ENCODE measurements around the gene LUZP1.
A peak's percentile ranks its signal among the peaks of the same experiment; 100 is the strongest.

Gene LUZP1

DNA sequence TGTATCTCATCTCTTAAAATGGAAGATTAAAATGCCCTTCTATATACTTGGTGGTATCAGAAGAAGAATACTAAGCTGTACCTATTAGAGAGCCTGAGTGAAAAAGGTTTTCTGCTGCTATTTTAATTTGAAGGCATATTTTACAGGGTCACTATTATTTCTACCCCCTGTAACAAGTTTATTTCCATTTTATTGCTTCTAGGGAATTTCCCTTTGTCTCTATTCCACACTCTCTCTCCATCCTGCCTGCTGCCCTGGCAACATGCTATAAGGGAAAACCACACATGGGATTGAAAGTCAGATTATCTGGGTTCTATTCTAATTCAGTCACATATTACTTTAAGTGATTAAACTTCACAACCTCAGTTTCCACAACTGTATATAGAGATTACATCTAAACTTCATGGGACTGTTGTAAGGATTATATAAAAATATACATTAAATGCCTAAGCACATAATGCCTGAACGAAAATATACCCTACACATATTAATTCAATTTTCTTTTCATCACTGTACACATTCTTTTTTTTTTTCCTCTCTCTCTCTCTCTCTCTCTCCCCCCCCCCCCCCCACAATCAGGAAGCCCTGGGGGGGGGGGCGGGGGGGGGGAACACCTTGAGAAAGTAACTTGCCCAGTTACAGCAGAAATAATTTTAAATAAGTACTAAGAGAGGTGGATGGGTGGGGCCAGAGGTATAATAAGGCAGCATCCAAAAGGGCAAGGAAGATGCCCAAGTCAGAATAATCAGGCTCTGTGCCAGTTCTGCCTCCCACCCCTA, 51.5 kb downstream of the LUZP1 start:
- DNase-seq (ENCODE audit: low read depth in 2 of 2) = no peak

DNA sequence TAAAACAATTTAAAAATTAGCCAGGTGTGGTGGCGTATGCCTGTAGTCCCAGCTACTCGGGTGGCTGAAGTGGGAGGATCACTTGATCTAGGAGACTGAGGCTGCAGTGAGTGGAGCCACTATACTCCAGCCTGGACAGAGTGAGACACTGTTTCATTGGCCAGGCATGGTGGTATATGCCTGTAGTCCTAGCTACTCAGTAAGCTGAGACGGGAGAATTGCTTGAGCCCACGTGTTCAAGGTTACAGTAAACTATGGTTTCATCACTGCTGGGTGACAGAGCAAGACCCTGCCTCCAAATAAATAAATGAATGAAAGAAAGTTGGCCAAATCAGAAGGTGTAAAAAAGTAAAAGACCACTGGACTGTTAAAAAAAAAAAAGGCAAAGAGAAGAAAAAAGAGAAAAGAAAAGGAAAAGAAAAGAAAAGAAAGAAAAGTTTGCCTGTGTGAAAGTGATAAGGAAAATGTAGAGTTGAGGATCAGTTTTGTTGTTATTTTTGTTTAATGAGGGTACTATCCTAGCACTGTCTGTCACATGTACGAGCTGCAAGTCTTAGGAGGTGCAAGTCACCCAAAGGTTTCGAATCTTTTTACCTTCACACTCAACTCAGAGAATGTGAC, 52.3 kb downstream of the LUZP1 start:
- no peak for DNase-seq (ENCODE audit: low read depth in 2 of 2)

DNA sequence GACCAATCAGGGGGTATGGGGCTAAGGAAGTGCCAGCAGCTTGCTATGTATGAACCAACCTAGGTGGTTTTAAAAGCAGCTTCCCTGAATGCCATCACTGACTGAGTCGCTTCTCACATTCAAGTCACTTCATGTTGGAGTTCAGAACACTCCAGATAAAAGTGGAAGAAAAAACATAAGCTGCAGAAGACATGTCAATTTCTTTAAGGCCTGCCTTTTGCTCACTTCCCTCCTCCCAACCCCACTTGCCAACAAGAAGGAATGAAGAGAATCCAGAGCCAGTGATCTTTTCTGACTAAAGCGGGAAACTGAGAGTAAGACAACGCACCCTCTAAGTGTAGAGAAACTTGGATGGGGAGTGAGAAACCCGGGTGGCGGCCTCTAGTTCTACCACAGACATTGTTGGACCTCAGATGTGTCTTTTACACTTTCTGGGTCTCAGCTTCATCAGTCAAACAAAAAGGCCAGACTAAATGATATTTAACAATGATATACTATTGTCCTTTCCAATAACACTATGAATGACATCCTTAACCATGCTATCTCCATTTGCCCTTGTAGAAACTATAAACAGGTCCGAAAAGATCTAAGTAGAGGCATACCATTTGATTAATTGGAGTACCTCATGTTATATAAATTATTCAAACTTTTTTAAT, 54.1 kb downstream of the LUZP1 start:
- no peak for DNase-seq (ENCODE audit: low read depth in 2 of 2)

DNA sequence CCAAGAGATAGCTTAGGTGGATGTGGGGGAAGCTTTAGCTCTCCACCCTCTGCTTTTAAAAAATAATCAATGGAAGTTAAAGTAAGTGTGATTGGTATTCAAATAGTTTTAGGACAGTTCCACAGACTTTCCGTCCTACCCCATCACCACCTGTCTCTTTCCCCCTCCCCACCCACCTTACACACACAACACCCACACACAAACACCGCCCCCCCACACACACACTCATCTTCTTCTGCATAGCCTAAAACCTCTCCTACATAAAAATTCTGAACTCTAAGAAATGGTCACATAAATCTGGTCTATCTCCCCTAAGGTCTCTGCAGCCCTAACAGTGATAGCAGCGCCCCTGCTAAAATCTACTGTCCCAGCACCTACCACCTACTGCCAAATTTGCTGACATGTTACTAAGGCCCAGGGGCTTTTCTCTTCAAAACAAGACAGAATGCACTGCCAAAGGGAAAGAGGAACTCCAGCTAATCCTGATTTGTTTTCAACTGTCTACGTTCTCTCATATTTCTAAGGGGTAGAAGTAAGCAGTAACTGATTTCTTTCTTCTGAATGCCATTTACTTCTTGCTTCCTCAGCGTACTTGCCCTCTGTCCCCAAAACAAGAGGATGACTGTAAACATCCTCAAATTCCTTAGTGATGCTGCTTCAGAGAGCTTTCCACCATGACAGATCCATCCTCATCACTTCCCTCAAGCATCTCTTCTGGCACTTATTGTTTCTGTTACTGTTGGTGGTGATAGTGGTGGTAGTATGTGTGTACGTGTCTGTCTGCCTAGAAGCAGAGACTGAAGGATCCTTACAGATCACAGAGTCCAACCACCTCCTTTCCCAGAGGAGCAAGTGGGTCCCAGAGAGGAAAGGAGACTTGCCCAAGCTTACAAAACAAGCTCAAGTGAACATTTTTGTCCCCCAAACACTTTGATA, 56.8 kb downstream of the LUZP1 start:
- no peak for DNase-seq (ENCODE audit: low read depth in 2 of 2)

DNA sequence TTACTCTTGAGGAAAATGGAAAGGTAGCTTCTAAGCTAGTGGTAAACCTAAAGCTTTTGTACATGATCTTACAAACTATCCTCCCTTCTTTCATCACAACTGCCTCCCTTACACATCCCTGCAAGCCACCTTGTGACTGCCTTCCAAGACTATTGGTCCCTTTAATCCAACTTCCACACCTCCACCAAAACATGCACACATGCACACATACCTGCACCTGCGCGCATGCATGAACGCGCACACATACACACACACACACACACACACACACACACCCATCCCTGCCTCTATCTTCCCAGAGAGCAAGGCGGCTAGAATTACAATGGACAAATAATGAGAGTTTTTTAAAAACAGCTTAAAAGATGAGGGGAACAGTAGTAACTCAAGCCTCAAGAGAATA, 58.3 kb downstream of the LUZP1 start:
- no peak for DNase-seq (ENCODE audit: low read depth in 2 of 2)

DNA sequence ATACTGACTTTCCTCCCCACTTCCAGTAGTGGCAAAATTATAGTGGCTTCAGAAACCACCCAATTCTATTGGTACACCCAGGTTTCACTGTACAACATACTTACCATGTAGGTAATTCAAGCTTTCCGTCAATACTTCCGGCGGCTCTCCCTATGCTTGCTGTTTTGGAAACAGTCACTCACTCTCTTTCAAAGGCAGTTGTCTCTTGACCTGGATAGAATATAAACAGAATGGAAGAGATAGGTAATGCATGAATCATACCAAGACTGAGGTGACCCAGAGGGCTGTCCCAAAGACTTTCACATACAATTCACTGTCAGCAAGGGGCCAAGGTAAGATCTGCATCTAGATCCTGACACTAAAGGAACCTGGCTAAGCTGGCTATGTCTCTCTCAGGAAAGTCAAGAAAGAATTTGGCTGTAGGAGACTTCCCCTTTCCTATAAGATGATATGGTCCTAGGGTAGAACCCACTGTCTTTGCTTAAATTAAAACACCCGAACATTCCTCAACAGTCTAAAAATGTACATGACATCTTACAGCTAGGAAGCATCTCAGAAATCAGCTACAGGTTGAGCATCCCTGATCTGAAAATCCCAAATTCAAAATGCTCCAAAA, 59.6 kb downstream of the LUZP1 start:
- no peak for DNase-seq (ENCODE audit: low read depth in 2 of 2)

DNA sequence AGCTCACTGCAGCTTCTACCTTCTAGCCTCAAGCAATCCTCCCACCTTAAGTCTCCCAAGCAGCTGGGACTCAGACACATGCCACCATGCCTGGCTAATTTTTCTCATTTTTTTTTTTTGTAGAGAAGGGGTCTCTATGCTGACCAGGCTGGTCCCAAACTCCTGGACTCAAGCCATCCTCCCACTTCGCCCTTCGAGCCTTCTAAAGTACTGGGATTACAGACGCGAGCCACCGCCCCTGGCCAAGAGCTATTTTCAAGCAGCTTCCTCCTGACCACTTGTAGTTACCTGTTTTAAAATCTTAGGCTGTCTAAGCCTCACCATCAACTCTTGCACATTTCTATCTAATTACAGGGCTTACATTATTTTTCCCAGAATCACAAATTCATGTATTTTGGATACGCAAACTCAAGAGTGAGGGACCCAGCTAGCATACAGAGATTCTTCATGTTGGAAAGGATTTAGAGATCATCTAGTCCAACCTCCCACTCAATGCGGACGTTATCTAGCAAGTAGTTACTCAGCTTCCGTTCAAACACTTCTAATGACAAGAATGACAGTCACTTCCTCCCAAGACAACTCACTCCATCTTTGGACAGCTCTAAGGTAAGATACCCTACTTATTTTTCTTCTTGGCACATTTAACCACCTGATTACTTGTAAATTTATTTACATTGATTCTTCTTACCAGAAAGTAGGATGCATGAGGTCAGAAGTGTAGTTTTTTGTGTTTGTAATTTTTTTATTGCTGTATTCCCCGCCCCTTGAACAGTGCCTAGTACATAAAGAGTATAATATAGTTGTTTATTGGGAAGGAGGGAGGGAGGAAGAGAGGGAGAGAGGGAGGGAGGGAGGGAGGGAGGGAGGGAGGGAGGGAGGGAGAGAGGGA, 65.4 kb downstream of the LUZP1 start:
- DNase-seq (ENCODE audit: low read depth in 2 of 2) = no peak

DNA sequence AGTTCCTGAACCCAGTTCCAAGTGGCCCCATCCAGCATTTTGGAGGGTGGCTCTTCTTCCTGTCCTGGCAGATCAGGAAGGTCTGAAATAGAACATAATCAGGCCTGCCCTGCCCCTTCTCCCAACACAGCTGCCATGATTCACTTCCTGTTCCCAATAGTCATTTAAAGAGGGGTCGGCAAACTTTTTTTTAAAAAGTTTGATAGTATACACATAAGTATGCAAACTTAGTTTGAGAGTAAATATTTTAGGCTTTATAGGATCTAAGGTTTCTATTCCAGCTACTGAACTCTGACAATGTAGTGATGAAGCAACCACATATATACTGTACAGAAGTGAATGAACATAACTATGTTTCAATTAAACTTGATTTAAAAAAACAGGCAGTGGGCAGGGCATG, 66.4 kb downstream of the LUZP1 start:
- no peak for DNase-seq (ENCODE audit: low read depth in 2 of 2)

DNA sequence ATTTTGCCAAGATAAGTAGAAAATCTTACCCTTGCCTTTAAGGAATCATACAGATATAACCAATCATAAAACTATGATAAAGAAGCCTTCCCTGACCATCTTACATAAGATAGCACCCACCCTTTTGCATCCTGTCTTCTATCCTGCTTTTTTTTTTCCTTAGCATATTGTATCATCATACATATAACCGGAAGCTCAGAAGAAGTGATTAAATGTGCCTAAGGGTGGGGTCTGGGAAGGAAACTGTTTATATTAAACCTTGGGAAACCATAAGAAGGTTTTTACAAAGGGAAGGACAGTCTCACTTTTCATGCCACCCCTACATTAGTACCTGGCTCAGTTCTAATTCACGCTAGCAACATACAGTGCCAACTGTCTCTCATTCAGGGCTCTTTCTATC, 66.8 kb downstream of the LUZP1 start:
- DNase-seq (ENCODE audit: low read depth in 2 of 2) = no peak

DNA sequence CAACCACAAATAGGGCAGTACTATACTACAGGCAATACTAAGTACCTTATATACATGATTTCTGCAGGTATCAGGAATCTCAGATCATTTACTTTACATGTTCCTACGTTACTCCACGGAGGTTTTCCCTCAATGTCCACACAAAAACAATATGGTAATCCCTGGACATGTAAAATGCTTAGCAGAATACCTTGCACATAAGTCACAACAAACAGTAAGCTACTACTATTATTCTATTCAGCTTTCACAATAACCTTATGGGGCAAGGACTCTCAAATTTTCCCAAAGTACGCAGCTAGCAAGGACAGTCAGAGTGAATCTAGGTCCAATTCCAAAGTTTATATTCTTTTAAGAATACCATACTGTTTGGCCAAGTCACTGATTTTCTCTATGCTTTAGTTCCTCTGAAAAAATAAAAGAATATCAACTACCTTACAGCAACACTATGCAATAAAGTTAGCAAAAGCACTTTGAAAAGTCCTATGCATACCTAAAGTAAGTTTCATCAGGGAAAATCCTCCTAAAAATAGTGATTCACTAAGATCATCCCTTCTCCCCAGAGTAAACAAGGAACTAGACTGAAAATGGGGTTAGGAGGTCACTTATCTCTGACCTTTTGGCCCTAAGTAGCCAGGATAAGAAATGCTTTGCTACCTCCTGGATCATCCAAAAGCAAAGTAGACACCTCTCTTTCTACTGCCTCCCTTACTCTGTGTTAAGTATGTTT, 67.4 kb downstream of the LUZP1 start:
- DNase-seq (ENCODE audit: low read depth in 2 of 2) = no peak

DNA sequence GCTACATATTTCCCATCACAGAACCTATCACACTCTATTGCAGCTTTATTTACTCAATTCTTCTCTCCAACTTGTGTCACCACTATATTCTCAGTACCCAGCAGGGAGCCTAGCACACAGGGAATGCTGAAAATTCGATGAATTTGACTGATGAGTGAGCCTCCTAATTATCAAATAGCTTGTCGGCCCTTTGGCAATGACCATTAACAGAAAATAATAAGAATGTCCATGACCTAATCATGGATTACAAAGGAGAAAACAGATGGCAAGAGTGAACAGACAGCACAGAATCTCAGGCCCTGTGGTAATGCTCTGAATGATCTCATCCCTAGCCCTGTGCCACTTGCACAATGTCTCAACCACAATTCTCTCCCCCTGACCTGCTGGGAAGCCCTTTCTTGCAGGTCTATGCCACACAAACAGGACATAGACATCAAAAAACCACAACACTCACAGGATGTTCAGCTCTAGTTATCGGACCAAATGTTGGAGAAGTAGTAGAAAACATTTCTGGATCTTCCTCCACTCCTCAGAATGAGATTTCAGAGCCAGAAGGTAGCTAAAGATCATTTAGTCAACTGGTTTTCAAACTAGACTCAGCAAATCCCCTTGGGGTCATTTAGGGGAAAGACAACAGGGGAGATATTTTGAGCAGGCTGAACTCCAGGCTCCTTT, 68.4 kb downstream of the LUZP1 start:
- peak in 1 of 2 donors; percentile 17 for DNase-seq (ENCODE audit: low read depth in 2 of 2)

DNA sequence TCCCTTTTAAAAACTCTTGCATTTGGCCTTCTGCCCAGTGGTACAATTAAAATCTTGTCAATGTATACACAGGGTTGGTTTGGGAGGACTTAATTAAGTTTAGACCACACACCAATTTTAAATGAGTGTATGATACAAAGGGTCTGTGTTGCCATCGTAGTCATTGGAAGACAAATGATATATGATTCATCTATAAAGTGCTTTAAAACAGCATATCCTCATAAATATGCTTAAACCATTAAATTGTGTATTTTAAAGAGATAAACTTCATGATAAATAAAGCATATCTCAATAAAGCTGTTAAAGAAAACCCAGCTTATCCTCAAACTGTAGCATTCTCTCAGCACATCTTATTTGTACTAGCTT, 69.5 kb downstream of the LUZP1 start:
- no peak for DNase-seq (ENCODE audit: low read depth in 2 of 2)

DNA sequence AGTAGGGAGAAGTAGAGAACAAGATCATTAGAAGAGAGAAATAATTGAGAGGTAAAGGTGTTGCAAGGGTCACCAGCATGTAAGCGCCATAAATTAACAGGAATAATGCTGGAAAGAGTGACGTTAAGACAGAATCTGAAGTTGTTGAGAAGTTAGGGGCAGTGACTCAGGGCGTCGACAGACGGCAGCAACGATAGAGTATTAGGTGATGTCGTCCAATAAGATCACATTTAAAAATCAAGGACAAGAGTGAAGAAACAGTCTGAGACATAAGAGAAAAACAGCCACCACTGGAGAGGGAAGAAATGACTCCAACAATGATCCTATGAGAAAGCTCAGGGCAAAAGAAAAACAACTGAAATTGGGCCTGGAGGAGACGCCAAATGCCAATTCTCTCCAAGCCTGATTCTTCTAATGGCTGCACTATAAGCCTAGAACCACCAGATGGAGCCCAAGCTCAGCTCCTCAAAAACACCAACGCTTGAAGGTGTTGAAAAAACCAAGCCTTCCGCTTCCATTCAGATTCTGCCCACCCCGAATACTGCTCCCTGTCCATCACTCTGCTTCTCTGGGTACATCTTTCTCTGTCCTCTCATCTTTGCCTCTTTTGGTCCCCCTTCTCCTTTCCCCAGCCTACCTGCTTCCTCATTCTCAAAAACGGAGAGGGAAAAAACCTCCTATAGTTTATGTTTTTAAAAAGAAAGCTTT, 70.0 kb downstream of the LUZP1 start:
- DNase-seq (ENCODE audit: low read depth in 2 of 2) = peak; percentile 21 to 32

DNA sequence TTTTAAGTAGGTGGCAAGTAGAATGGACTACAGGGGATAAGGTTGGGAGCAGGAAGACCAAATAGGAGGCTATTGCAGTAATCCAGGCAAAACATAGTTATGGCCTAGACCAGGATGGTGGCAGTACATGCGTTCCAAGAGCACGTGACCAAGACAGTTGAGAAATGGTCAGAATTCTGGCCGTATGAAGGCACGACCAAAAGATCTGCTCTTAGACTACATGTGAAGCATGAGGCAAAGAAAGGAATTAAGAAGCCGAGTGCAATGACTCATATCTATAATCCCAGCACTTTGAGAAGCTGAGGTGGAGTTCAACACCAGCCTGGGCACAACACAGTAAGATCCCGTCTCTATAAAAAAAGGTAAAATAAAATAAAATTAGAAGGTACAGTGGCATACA, 71.3 kb downstream of the LUZP1 start:
- DNase-seq (ENCODE audit: low read depth in 2 of 2) = no peak

DNA sequence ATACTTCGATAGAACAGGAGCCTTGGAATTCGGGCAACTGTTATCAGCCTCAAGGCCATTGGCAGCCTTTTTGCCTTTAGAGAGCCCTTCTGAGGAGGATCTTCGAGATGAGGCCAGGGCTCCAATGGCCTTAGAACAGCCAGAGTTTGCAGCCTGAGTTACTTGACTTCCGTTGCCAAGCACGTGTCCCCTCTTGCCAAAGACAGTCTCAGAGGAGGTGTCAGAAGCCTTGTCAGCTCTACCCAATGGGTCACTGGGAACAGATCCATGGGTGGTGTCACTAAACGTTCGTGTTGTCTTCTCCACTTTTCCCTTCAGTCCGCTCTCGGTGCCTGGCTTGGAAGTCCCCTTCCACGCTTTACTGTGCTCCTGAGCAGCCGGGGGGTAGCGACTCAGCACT, 76.2 kb downstream of the LUZP1 start:
- DNase-seq (ENCODE audit: low read depth in 2 of 2) = no peak

DNA sequence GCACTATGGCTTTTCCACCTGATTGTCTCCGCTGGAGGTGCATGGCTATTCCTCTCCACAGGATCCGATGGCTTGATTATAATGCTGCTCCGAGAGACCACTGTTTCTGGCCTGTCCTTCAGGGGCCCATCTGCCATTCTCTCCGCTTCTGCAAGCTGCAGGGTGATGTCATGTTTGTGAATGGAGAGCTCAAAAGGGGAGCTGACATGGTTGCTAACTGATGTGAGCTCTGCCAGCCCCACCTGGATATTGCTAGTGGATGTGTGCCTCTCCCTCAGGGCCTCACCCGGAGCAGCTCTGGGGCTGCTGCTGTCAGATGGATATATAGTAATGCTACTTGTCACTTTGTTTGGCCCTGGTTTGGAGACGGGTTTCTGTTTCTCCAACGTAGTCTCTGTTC, 77.1 kb downstream of the LUZP1 start:
- no peak for DNase-seq (ENCODE audit: low read depth in 2 of 2)

DNA sequence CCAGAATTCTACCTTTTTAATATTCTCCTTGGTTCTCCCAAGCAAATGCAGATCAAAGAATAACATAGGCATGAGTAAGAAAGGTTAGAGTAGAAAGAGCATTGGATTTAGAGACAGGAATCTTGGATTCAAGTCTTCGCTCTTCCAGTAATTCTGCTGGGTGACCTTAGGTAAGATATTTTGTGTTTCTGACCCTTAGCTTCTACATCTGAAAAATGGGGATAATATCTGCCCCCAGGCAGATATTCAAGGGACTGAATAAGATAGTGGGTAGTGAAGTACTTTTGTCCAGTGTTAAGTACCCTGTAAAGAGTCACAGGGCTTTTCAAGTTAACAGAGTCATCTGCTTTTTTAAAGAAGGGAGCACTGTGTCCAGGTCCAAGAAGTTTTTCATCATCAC, 78.6 kb downstream of the LUZP1 start:
- DNase-seq (ENCODE audit: low read depth in 2 of 2) = no peak

DNA sequence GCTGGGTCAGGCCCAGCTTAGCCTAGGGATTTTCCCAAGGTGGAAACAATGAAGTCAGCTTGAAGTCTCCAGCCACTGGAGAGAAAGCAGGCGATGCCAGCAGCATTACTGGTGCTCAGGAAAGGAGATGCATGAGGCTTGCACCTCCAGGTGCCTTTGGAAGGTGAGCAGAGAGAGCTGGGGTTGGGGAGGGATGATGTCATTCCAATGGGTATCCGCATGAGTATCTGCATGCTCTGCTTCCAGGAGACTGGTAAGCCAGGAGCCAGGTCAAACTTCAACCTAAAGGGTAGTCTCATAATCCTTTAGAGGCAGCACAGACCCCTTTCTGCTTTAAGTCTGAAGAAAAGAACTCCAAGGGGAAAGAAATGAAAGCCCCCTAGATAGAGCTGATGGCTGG, 80.6 kb downstream of the LUZP1 start:
- DNase-seq (ENCODE audit: low read depth in 2 of 2) = no peak

DNA sequence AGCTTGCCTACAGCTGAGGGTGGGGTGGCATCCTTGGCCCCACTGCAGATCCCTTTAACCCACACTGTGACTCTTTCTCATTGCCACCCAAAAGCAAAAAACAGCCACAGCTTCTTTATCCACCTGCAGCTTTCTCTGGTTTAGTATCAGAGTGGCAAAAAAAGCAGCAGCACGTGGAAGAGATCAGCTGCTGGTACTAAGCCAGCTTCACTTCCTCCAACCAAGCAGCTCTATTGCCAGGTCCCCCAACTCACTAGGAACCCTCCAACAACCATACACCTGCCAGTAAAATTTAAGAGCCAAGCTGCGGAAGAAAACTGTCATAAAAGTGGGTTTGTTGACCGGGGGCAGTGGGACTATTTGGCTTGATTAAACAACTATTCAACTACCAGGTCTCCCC, 83.0 kb downstream of the LUZP1 start:
- DNase-seq (ENCODE audit: low read depth in 2 of 2) = no peak
